Stimulated activated effector memory CD8-positive, alpha-beta T cell treated with anti-CD3 and anti-CD28 coated beads, Interleukin-12 subunit alpha, Interleukin-12 subunit beta, amount 100 ng/mL, for 72 hours (primary cell): ENCODE results near the gene MS4A10.
A peak's percentile ranks its signal among the peaks of the same experiment; 100 is the strongest.

Source experiments
- ATAC-seq: fragments of 150-1000 bp; cut with Tn5 transposase; 2 replicates; pipeline ENCODE4 v1.10.0; 2021
- DNase-seq, 2 donors: peaks; one replicate each; pipeline ENCODE4 v3.0.0; 2021 to 2022; ENCODE audit warnings: low spot score in 2 of 2
- H3K27ac Mint-ChIP-seq: one replicate; pipeline ENCODE4 v1.8.0; 2022; ENCODE audit warnings: mild to moderate bottlenecking, mixed read lengths
- H3K36me3 Mint-ChIP-seq: one replicate; pipeline ENCODE4 v1.8.0; 2022; ENCODE audit warnings: mild to moderate bottlenecking, mixed read lengths
- H3K4me1 Mint-ChIP-seq: one replicate; pipeline ENCODE4 v1.8.0; 2022; ENCODE audit warnings: mixed read lengths
- H3K4me3 Mint-ChIP-seq: one replicate; pipeline ENCODE4 v1.8.0; 2022; ENCODE audit warnings: mild to moderate bottlenecking, mixed read lengths
- H3K9me3 Mint-ChIP-seq: one replicate; pipeline ENCODE4 v1.8.0; 2022; ENCODE audit warnings: mixed read lengths

MS4A10 gene

DNA sequence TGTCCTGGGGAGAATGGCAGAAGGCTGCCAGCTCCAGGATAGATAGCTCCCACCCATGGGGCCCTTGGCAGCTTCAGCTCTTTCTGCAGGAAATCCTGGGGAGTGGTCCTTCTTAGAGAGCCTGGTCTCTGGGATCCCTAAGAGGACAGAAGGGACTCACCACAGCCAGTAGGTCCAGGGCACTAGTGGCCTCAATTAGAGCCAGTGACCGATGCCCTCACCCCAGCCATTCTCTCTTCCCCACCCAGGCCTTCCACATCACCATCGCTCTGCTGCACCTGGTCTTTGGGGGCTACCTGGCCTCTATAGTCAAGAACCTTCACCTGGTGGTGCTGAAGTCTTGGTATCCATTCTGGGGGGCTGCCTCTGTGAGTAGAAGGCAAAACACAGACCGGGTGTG is 5.6 kb downstream of the MS4A10 start:
- ATAC-seq, result no peak

DNA sequence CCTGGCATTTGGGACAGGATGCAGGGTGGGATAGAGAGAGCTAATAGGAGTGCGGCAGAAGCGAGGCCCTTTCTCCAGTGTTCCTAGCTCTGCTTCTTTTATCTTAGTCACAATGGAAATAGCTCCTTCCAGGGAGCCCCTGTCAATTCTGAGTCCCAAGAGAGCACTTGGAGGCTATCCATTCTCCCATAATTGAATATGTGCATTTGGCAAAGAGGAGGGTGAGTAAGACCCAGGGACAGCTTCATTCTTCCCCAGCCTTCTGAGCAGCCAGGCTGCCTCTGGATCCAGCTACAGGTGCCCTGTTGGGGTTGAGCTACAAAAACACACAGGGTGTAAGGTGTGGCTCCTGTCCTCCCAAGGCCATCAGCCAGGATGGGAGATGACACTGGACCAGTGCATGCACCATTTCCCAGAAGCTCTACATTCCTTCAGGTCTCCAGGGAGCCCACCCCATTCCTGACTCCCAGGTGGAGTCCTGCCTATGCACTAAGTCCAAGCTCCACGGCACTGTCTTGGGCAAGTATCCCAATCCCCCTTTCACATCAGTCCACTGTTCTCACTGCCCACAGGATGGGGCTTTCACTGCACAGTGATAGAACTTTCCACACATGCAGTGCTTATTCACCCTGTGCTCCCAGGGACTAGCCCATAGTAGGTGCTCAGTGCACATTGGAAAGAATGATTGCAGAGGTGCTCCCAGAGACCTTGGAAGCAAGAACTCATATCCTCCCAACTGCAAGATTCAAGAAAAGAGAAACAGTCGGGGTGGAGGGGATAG is 6.2 kb downstream of the MS4A10 start:
- H3K27ac Mint-ChIP-seq, result no peak overlapping the region
- DNase-seq, result no peak
- no peaks in the 10 kb centered on the region for H3K36me3 Mint-ChIP-seq
- no peaks in the 10 kb centered on the region for H3K9me3 Mint-ChIP-seq
- H3K4me1 Mint-ChIP-seq, result no peaks in the 10 kb centered on the region
- ATAC-seq, result no peak
- H3K4me3 Mint-ChIP-seq, result no peak overlapping the region

More for the DNA sequence above, 5.6 kb downstream of the MS4A10 start:
- Mint-ChIP-seq H3K27ac (no peak overlapping the region), H3K4me1 (no peaks in the 10 kb centered on the region), H3K9me3 (no peaks in the 10 kb centered on the region), H3K36me3 (no peaks in the 10 kb centered on the region), H3K4me3 (no peak overlapping the region)
- no peak for DNase-seq

DNA sequence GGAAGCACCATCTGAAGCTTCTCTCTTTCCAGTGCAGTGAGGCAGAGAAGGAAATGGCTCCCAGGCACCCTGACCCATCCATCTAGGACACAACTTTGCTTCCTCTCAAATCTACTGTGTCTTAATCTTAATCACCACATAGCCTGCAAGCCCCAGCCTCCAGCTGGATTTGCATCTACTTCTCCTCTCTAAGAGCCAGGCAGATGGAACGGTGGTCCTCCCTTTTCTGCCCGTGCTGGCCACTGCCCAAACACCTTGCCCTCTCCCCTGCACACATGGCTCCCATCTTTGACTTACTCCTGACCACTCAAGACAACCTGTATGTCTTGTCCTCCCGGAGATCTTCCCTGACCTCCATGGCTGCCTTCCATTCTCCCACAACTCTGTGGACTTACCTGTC is 7.4 kb downstream of the MS4A10 start:
- Mint-ChIP-seq H3K36me3 (no peaks in the 10 kb centered on the region), H3K4me1 (no peaks in the 10 kb centered on the region)

DNA sequence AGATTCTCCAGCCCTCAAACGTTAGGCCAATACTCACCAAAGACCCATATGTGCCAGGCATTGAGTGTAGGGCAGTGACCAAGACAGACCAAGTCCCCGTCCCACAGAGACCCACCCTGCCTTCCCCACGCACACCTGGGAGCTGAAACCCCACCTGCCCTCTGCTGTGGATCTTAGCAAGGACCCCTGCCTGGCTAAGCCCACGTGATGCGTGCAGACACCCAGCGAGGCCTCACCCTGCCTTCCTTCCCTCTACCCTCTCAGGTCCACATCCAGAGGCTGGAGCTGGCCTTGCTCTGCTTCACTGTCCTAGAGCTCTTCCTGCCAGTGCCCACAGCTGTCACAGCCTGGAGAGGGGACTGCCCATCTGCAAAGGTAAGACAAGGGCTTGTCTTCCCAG is 10.2 kb downstream of the MS4A10 start:
- Mint-ChIP-seq H3K27ac (no peak overlapping the region), H3K9me3 (no peaks in the 10 kb centered on the region), H3K4me1 (peaks cover 5% of the 10 kb centered on the region), H3K4me3 (no peak overlapping the region), H3K36me3 (no peaks in the 10 kb centered on the region)
- DNase-seq (no peak), ATAC-seq (no peak)

More for the DNA sequence above, 7.4 kb downstream of the MS4A10 start:
- Mint-ChIP-seq H3K9me3 (no peaks in the 10 kb centered on the region), H3K4me3 (no peak overlapping the region), H3K27ac (no peak overlapping the region)
- ATAC-seq (no peak), DNase-seq (no peak)

DNA sequence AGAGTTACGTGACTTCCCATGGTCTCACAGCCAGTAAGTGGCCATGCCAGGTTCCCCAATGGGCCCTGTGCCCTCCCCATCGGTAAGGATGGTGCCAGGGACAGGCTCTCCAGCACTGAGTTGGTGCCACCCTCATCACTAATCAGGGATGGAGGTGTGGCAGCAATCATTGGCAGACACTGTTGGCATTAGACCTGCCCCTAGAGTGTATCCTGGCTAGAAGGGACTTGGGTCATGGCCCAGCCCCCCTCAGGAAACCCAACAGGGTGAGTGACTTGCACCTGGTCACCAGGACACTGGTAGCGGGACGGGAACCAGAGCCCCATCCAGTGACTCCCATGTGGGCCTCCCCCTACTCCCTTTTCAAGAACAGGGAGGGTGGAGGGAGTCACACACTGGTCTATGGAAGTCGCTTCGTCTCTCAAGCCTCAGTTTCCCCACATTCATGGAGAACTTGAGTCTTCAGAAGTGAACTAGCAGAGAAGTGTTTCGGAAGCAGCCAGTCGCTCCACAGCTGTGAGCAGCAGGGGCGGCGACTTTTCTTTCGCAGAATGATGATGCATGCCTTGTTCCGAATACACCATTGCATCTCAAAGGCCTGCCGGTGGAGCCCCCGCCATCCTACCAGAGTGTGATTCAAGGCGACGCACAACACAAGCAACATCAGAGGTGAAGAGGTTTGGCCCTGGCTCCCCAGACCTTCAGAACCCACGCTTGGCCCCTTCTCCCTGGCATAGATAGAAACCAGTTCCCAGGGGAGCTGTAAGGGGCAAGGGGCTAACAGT is 12.9 kb downstream of the MS4A10 start:
- ATAC-seq (no peak), DNase-seq (no peak)
- peaks cover 5% of the 10 kb centered on the region for H3K4me1 Mint-ChIP-seq
- H3K4me3 Mint-ChIP-seq, result no peak overlapping the region
- no peaks in the 10 kb centered on the region for H3K36me3 Mint-ChIP-seq
- no peak overlapping the region for H3K27ac Mint-ChIP-seq
- no peaks in the 10 kb centered on the region for H3K9me3 Mint-ChIP-seq

DNA sequence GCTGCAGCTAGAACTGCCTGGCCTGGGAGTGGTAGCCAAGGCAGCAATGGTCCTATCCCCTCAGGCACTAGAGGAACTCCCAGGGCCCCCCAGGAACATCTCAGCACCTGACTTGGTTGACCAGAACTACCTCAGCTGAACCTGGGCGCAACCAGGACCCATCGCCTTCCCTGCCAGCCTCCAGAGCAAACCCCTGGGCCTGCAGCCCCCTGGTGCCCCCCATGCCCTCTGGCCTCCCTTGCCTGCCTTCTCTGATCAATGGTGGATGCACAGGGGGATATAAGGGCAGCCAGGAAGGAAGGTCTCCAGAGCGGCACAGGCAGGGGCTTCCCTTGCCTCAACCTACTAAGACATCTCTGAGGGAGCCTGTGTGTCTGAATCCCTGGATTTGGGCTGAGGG is 13.5 kb downstream of the MS4A10 start:
- DNase-seq (no peak), ATAC-seq (no peak)
- no peaks in the 10 kb centered on the region for H3K9me3 Mint-ChIP-seq
- no peaks in the 10 kb centered on the region for H3K36me3 Mint-ChIP-seq
- H3K4me3 Mint-ChIP-seq, result no peak overlapping the region
- no peak overlapping the region for H3K27ac Mint-ChIP-seq
- peaks cover 5% of the 10 kb centered on the region for H3K4me1 Mint-ChIP-seq

DNA sequence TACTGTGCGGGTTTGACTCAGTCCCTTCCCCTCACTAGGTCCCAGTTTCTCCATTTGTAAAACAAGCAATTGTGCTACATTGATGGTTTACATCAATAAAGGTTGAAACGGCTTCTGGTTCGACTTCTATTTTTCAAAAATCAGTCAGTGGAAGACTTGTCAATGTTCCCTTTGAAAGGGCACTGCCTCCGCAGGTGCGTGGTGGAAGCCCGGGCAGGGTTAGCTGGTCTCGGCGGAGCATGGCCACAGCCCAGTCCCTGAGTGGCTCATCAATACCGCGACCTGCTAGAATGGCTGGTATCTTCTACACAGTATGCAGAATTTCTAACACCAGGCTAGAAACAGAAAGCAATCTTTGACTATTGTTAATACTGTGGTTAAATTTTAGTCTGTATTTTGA is 16.1 kb downstream of the MS4A10 start:
- H3K4me3 Mint-ChIP-seq, result no peak overlapping the region
- no peaks in the 10 kb centered on the region for H3K36me3 Mint-ChIP-seq
- H3K9me3 Mint-ChIP-seq, result no peaks in the 10 kb centered on the region
- H3K4me1 Mint-ChIP-seq, result peaks cover 5% of the 10 kb centered on the region
- no peak overlapping the region for H3K27ac Mint-ChIP-seq
- ATAC-seq (no peak), DNase-seq (no peak)

DNA sequence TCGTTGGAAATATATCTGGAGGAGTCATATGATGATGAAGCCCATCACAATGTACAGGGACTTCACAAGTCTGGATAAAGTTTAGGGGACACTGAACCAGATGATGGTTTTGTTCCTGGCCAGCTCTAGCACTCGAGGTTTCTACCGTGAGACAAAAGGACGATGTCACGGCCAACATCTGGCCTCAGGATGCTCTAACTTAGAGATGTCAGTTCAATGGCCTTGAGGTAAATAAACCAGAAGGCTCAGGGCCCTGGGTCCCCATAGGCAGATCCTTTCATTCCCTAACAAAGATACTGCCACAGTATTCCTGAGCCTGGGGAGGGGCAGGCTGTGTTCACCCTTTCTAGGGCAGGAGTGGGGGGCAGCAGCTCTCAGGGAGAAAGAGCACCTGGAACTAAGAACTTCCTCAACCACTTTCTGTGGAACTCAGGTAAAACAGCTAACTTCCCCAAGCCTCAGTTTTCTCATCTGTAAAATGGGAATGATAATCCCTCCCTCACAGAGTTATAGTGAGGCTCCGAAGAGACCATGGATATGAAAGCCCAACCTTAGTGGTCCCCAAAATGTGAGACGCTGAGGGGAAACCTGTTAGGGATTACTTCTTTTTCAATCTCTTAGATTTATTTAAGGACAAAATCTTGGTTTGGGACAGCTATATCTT is 18.3 kb downstream of the MS4A10 start:
- H3K27ac Mint-ChIP-seq, result no peak overlapping the region
- no peaks in the 10 kb centered on the region for H3K9me3 Mint-ChIP-seq
- no peak for ATAC-seq
- no peak for DNase-seq
- peaks cover 5% of the 10 kb centered on the region for H3K4me1 Mint-ChIP-seq
- H3K36me3 Mint-ChIP-seq, result no peaks in the 10 kb centered on the region
- H3K4me3 Mint-ChIP-seq, result no peak overlapping the region

DNA sequence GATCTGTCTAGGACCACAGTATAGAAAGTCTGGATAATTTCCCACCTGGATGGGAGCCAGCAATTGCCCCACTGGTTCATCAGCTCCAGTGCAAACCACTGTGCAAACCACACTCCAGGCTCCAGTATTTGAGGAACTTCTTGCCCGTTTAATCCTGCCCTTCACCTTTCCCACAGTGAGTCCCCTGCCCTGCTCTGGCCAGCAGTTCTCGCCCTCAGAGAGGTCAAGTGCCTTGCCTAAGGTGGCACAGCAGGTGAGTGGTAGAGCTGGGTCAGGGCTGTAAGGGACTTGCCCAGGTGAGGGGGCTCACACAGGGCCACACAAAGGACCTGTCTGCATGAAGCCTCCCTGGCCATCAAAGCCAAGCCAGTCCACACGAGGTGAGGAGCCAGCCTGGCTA is 24.1 kb downstream of the MS4A10 start:
- no peaks in the 10 kb centered on the region for H3K36me3 Mint-ChIP-seq
- no peaks in the 10 kb centered on the region for H3K9me3 Mint-ChIP-seq
- no peak overlapping the region for H3K27ac Mint-ChIP-seq
- ATAC-seq, result no peak
- H3K4me1 Mint-ChIP-seq, result no peaks in the 10 kb centered on the region
- no peak for DNase-seq
- no peak overlapping the region for H3K4me3 Mint-ChIP-seq

DNA sequence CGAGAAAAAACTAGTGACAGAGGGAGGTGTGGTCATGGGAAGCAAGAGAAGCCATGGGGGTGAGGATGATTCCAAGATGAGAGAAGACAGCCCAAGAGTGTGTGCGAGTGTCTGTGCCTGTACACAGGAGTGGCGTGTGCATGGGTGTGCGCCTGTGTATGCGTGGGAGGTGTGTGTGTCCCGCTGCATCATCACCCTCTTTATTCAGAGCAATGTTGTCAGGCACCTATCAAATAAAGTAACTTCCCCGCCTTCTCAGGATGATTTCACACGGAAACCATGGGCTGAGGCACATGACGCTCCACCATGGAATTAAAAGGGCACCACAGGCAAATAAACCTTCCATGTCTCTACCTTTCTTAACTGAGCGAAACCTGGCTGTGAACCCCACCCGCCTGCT is 24.6 kb downstream of the MS4A10 start:
- Mint-ChIP-seq H3K4me1 (no peaks in the 10 kb centered on the region), H3K4me3 (no peak overlapping the region), H3K9me3 (no peaks in the 10 kb centered on the region), H3K27ac (no peak overlapping the region), H3K36me3 (no peaks in the 10 kb centered on the region)
- DNase-seq (no peak), ATAC-seq (no peak)

DNA sequence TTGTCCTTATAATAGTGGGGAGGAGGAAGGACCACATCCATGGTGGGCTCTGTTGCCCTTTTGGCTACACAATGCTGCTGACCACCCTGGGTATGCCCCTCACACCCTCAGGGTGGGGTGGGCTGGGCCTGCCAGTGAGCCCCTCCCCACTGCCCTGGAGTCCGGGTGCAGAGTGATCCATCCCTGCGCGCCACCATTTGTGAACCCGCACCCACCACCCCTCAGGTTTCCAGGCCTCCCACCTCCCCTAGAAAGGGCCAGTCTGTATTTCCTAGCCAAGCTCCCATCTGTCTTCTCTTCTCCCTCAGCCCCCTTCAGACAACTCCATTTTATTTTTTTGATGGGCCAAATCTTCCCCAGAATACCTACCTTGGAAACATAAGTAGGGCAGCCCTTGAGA is 25.0 kb downstream of the MS4A10 start:
- Mint-ChIP-seq H3K27ac (no peak overlapping the region), H3K4me3 (no peak overlapping the region), H3K4me1 (no peaks in the 10 kb centered on the region), H3K9me3 (no peaks in the 10 kb centered on the region), H3K36me3 (no peaks in the 10 kb centered on the region)
- DNase-seq (no peak), ATAC-seq (peak; percentile 6)

DNA sequence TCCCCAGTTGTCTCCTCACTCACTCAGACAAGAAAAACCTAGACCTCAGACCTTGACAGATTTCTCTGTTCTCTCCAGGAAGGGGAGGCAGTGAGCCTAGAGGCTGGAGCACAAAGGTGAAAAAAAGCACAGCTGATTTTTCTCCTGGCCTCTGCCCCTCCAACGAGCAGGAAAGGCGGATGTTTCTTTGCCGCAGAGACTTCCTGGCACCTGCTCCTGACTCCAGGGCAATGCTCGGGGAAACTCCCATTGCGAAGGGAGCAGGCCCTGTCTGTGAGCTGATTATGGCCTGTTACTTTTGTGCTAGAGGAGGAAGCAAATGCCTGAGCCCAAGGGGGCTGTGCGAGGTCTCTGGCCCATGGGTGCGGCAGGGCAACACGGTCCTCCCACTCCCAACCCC is 25.4 kb downstream of the MS4A10 start:
- no peaks in the 10 kb centered on the region for H3K9me3 Mint-ChIP-seq
- DNase-seq (no peak), ATAC-seq (no peak)
- H3K27ac Mint-ChIP-seq, result no peak overlapping the region
- no peaks in the 10 kb centered on the region for H3K36me3 Mint-ChIP-seq
- no peaks in the 10 kb centered on the region for H3K4me1 Mint-ChIP-seq
- H3K4me3 Mint-ChIP-seq, result no peak overlapping the region

DNA sequence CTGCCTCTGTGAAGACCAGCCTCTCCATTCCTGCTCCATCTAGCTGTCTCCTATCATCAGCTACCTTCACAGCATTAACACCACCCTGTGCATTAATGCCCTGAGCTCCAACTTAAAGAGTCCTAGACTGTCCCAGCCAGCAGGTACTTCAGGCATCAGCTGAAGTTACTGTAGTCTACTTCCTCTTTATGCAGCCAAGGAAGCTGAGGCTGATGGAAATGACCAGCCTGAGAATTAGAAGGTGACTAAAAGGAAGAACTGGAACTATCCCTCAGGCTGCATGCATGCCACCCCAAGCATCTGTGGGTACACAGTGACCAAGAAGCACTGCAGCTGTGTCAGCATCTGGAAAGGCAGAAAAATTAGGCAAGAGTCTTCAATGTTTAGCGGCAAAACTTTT is 28.2 kb downstream of the MS4A10 start:
- H3K36me3 Mint-ChIP-seq, result no peaks in the 10 kb centered on the region
- ATAC-seq (no peak), DNase-seq (no peak)
- H3K9me3 Mint-ChIP-seq, result no peaks in the 10 kb centered on the region
- no peak overlapping the region for H3K27ac Mint-ChIP-seq
- H3K4me1 Mint-ChIP-seq, result no peaks in the 10 kb centered on the region
- no peak overlapping the region for H3K4me3 Mint-ChIP-seq

DNA sequence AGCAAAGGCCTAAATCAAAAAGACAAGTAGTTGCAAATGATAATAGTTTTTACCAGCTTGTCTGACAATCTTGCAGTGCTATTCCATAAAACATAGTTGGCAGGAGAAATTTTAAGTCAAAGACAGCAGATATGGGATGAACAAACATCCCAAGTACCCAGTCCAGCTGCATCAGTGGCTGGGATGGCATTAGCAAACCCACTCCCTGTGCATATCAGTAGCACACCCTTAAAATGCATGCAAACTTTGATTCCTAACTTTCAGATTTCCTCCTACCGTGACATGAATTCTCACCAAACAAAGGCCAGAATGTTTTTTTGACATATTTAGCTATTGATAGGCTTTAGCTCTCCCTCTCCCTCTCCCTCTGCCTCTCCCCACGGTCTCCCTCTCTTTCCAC is 29.0 kb downstream of the MS4A10 start:
- ATAC-seq, result no peak
- H3K36me3 Mint-ChIP-seq, result no peaks in the 10 kb centered on the region
- no peak for DNase-seq
- no peaks in the 10 kb centered on the region for H3K4me1 Mint-ChIP-seq
- H3K9me3 Mint-ChIP-seq, result no peaks in the 10 kb centered on the region
- no peak overlapping the region for H3K4me3 Mint-ChIP-seq
- no peak overlapping the region for H3K27ac Mint-ChIP-seq

DNA sequence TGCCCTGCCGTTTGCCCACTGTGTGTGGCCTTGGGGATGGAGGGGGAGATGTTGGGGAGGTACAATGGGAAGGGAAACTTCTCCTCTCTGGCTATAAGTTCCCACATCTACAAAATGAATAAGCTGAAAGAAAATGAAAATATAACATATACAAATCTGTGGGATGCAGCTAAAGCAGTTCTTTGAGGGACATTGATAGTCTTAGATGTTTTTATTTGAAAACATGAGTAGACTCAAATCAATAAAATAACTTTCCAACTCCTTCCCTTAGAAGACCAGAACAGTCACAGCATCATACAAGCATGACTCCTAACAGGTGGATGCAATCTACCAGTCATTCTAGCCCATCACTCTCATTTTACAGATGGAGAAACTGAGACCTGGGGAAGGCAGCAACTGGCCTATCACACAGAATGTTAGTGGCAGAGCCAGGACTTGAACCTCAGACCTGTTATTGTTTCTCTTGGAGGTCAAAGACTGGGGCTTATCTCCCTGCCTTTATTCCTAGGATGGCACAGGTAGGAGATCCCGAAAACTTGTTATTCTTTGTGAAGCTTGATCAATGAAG is 31.5 kb downstream of the MS4A10 start:
- Mint-ChIP-seq H3K36me3 (no peaks in the 10 kb centered on the region), H3K4me3 (no peak overlapping the region), H3K9me3 (no peaks in the 10 kb centered on the region), H3K27ac (no peak overlapping the region), H3K4me1 (no peaks in the 10 kb centered on the region)
- no peak for DNase-seq
- no peak for ATAC-seq
